K562 (cell line): Measurements from ENCODE around the gene VDAC1. TPM values are rescaled to one million over a fixed set of nuclear protein-coding genes. Genes with fewer than 3 reads are reported as not detected.

Experiments
- ELF4 ChIP-seq: fragments of 450-650 bp; formaldehyde crosslinking; IDR thresholded peaks from 2 replicates; pipeline ENCODE4 v1.4.0; 2022; ENCODE audit warnings: missing genetic modification characterization
- FOXJ3 ChIP-seq: sonication (generic); formaldehyde crosslinking; IDR thresholded peaks from 2 replicates; pipeline ENCODE4 v1.4.0; 2020; ENCODE audit warnings: mild to moderate bottlenecking, missing genetic modification reagents
- FOXK2 ChIP-seq, 2 experiments: fragments of 450-650 bp; IDR thresholded peaks in 1 of 2; conservative IDR thresholded peaks in 1 of 2; 2 replicates each; pipeline ENCODE4 v1.6.1; 2016; ENCODE audit warnings: low read depth in 2 of 2, mild to moderate bottlenecking in 1 of 2
- GABPA ChIP-seq: fragments of 200-800 bp; sonication (Bioruptor generic); conservative IDR thresholded peaks from 2 replicates; pipeline ENCODE4 v1.6.1; 2016; ENCODE audit warnings: low read depth, missing genetic modification characterization, missing compliant biosample characterization
- HDGF ChIP-seq: fragments of 450-650 bp; IDR thresholded peaks from 2 replicates; pipeline ENCODE4 v1.6.1; 2016
- MTA2 ChIP-seq: fragments of 450-650 bp; IDR thresholded peaks from 2 replicates; pipeline ENCODE4 v1.6.1; 2016; ENCODE audit warnings: low read depth
- POU5F1 ChIP-seq: fragments of 150-350 bp; IDR thresholded peaks from 2 replicates; pipeline ENCODE4 v1.6.1; 2014; ENCODE audit warnings: borderline replicate concordance, low read length, low read depth, mild to moderate bottlenecking; ENCODE audit not compliant: partially characterized antibody
- SMAD1 ChIP-seq: fragments of 150-350 bp; IDR thresholded peaks from 2 replicates; pipeline ENCODE4 v1.6.1; 2014; ENCODE audit warnings: low read length, low read depth; ENCODE audit not compliant: partially characterized antibody
- TSC22D4 ChIP-seq: fragments of 450-650 bp; IDR thresholded peaks from 2 replicates; pipeline ENCODE4 v1.6.1; 2016; ENCODE audit warnings: missing genetic modification characterization, missing biosample characterization, control low read depth
- polyA plus RNA-seq, 8 experiments: library from polyadenylated mRNA; depleted of rRNA in 4 of 8; stranded (reverse) in 5 of 8; unstranded in 3 of 8; fragments of >200 nt; fragmentation: Nextera tagmentation in 2 of 8; fragmentation: Illumina TruSeq in 1 of 8; extraction: Ambion mirVana in 2 of 8; extraction: Trizol in 1 of 8; gene quantifications; 2 replicates each; pipeline versions ENCODE4 v1.2.1 to v1.2.3, GENCODE V29; 2011 to 2014; ENCODE audit warnings: inconsistent platforms in 1 of 8, missing spikeins in 1 of 8
- total RNA-seq, 7 experiments: library from RNA; depleted of rRNA in 6 of 7; stranded (reverse); fragments of >200 nt in 6 of 7; fragmentation: Illumina TruSeq in 2 of 7; extraction: Trizol in 2 of 7; gene quantifications; 2 replicates each; pipeline versions ENCODE4 v1.2.1 to v1.2.3, GENCODE V29; 2011 to 2021; ENCODE audit warnings: low replicate concordance in 1 of 7
- TF ChIP-seq, protein P1 (sequence below): fragments of 250-450 bp; sonication (Bioruptor Pico); IDR thresholded peaks from 2 replicates; pipeline ENCODE4 v1.4.0; 2020; ENCODE audit warnings: mild to moderate bottlenecking
- TF ChIP-seq, protein P2 (sequence below): sonication (generic); formaldehyde crosslinking; IDR thresholded peaks from 2 replicates; pipeline ENCODE4 v1.9.0; 2022; ENCODE audit warnings: mild to moderate bottlenecking, missing genetic modification reagents
- TF ChIP-seq, protein P3 (sequence below): fragments of 250-450 bp; sonication (Bioruptor Pico); IDR thresholded peaks from 2 replicates; pipeline ENCODE4 v1.5.0; 2020; ENCODE audit warnings: mild to moderate bottlenecking
- TF ChIP-seq, protein P4 (sequence below): fragments of 250-450 bp; sonication (Bioruptor Pico); IDR thresholded peaks from 2 replicates; pipeline ENCODE4 v1.8.0; 2021; ENCODE audit warnings: borderline replicate concordance, mild to moderate bottlenecking, moderate library complexity; ENCODE audit not compliant: poor library complexity, severe bottlenecking
- TF ChIP-seq, protein P5 (sequence below), 2 experiments: fragments of 450-650 bp; IDR thresholded peaks; 2 replicates each; pipeline ENCODE4 v1.6.1; 2016; ENCODE audit warnings: mild to moderate bottlenecking in 2 of 2, borderline replicate concordance in 1 of 2, low read depth in 1 of 2, moderate library complexity in 1 of 2

Gene VDAC1
- total and polyA plus RNA-seq, 9 of the 15 experiments (the other 6 are each of a cell fraction or from before 2014, with no cell fraction given), result 168 to 366 (median 293) TPM

DNA sequence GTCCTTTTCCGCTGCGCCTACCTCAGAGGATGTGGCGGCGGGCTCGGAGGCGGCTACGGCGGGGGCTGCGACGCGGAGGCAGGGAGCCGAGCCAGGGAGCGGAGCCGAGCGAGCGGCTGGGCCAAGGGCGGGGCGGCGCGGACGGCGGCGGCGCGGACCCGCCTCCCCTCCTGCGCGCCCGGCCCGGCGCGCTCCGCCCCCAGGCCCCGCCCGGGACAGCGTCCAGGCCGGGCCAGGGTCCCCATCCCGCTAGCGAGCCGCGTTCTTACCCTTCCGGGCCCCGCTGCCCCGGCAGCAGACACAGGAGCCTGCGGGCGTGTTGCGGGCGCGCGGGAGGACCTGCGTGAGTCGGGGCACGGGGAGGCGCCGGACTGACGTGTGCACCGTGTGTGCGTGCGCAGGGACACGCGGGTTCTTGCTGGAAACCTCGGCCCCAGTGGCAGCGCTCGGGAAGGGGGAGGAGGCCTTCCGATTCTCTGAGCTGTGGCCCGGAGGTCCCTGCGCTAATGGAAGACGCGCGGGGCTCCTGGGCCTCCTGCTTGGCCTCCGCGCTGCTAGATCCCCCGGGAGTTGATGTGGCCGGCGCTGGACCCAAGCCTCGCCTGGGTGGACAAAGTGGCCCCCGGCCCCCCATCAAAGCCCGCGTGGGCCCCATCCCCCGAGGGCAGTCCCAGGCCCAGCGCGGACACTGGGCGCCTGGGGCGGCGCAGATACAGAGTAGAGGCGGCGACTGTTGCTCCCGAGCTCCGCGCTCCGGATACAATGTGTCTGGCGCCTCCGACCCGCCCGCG lies at the start of gene VDAC1 (continued):
- TF ChIP-seq HDGF, result no peak
- TF ChIP-seq, protein P1, sequence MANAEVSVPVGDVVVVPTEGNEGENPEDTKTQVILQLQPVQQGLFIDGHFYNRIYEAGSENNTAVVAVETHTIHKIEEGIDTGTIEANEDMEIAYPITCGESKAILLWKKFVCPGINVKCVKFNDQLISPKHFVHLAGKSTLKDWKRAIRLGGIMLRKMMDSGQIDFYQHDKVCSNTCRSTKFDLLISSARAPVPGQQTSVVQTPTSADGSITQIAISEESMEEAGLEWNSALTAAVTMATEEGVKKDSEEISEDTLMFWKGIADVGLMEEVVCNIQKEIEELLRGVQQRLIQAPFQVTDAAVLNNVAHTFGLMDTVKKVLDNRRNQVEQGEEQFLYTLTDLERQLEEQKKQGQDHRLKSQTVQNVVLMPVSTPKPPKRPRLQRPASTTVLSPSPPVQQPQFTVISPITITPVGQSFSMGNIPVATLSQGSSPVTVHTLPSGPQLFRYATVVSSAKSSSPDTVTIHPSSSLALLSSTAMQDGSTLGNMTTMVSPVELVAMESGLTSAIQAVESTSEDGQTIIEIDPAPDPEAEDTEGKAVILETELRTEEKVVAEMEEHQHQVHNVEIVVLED, result peak; percentile 58; the same call in 1 of the 2 replicates
- TF ChIP-seq MTA2, result no peak
- TF ChIP-seq, protein P2, sequence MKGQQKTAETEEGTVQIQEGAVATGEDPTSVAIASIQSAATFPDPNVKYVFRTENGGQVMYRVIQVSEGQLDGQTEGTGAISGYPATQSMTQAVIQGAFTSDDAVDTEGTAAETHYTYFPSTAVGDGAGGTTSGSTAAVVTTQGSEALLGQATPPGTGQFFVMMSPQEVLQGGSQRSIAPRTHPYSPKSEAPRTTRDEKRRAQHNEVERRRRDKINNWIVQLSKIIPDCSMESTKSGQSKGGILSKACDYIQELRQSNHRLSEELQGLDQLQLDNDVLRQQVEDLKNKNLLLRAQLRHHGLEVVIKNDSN (CRISPR knock-in tag), result peak; percentile 46; the same call in 1 of the 2 replicates
- no peak for TF ChIP-seq ELF4 (CRISPR knock-in tag)
- TF ChIP-seq, protein P3, sequence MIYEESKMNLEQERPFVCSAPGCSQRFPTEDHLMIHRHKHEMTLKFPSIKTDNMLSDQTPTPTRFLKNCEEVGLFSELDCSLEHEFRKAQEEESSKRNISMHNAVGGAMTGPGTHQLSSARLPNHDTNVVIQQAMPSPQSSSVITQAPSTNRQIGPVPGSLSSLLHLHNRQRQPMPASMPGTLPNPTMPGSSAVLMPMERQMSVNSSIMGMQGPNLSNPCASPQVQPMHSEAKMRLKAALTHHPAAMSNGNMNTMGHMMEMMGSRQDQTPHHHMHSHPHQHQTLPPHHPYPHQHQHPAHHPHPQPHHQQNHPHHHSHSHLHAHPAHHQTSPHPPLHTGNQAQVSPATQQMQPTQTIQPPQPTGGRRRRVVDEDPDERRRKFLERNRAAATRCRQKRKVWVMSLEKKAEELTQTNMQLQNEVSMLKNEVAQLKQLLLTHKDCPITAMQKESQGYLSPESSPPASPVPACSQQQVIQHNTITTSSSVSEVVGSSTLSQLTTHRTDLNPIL, result no peak
- no peak for TF ChIP-seq FOXJ3
- peak; percentile 16; the same call in 1 of the 2 replicates for TF ChIP-seq GABPA (tag)
- TF ChIP-seq, protein P4, sequence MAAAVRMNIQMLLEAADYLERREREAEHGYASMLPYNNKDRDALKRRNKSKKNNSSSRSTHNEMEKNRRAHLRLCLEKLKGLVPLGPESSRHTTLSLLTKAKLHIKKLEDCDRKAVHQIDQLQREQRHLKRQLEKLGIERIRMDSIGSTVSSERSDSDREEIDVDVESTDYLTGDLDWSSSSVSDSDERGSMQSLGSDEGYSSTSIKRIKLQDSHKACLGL (CRISPR knock-in tag), result no peak
- no peak for TF ChIP-seq POU5F1
- TF ChIP-seq, protein P5, sequence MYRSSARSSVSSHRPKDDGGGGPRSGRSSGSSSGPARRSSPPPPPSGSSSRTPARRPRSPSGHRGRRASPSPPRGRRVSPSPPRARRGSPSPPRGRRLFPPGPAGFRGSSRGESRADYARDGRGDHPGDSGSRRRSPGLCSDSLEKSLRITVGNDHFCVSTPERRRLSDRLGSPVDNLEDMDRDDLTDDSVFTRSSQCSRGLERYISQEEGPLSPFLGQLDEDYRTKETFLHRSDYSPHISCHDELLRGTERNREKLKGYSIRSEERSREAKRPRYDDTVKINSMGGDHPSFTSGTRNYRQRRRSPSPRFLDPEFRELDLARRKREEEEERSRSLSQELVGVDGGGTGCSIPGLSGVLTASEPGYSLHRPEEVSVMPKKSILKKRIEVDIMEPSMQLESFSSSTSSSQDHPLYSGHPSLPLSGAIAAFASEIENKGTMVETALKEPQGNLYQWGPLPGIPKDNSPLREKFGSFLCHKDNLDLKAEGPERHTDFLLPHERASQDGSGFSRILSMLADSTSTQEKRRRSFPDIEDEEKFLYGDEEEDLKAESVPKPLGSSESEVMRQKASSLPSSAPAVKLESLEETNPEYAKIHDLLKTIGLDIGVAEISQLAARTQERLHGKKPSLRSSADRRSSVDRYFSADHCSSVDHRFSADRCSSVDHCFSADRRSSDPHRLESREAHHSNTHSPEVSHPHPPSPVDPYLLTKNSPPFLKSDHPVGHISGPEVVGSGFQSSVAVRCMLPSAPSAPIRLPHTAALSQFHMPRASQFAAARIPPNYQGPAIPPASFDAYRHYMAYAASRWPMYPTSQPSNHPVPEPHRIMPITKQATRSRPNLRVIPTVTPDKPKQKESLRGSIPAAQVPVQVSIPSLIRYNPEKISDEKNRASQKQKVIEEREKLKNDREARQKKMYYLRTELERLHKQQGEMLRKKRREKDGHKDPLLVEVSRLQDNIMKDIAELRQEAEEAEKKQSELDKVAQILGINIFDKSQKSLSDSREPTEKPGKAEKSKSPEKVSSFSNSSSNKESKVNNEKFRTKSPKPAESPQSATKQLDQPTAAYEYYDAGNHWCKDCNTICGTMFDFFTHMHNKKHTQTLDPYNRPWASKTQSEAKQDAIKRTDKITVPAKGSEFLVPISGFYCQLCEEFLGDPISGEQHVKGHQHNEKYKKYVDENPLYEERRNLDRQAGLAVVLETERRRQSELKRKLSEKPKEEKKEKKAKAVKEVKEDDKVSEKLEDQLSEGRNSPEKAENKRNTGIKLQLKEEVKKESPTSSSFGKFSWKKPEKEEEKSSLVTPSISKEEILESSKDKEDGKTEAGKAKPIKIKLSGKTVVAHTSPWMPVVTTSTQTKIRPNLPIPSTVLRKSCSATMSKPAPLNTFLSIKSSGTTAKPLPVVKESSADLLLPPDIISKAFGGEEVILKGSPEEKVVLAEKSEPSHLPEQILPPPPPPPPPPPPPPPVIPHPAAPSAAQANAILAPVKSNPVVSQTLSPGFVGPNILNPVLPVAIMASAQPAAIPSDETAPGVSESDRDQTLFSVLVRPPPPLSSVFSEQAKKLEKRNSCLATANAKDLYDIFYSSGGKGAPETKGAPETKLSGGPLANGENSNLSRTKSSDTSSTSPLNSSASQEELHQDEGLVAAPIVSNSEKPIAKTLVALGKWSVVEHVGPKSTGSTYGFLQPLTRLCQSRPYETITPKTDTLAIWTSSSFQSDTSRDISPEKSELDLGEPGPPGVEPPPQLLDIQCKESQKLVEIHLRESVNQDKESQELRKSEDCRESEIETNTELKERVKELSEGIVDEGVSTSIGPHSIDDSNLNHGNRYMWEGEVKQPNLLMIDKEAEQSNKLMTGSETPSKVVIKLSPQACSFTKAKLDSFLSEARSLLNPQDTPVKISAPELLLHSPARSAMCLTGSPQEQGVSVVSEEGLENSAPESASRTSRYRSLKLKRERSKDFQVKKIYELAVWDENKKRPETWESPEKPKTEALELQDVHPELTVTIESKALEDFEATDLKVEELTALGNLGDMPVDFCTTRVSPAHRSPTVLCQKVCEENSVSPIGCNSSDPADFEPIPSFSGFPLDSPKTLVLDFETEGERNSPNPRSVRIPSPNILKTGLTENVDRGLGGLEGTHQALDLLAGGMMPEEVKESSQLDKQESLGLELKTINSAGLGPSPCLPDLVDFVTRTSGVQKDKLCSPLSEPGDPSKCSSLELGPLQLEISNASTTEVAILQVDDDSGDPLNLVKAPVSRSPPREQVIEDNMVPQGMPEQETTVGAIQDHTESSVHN (IDR thresholded peaks at IDR 0.05; ENCODE audit: borderline replicate concordance in 1 of 2, low read depth in 1 of 2), result no peak
- TF ChIP-seq FOXK2 (conservative IDR thresholded peaks at IDR 0.05 in 1 of 2, IDR thresholded peaks at IDR 0.05 in 1 of 2; ENCODE audit: low read depth in 2 of 2), result no peak
- no peak for TF ChIP-seq SMAD1
- TF ChIP-seq TSC22D4, result no peak
